Esophagus squamous epithelium (tissue), 5 donors: Measurements from ENCODE around the gene OR6Y1. TPM values are rescaled to one million over a fixed set of nuclear protein-coding genes. Genes with fewer than 3 reads are reported as not detected.

ENCODE experiments used
- DNase-seq: peaks from one replicate; lab custom pipeline; 2025; lab: John Stamatoyannopoulos, UW
- H3K27ac ChIP-seq, 4 donors: fragments of 200-600 bp; sonication (generic); one replicate each; pipeline ENCODE4 v1.5.1; 2016 to 2019; ENCODE audit warnings: mild to moderate bottlenecking in 1 of 4
- H3K27me3 ChIP-seq, 4 donors: fragments of 200-600 bp; sonication (generic); 1 replicate in 3 of 4; 2 replicates in 1 of 4; pipeline versions ENCODE4 v1.5.1 to v1.6.0; 2017 to 2021; ENCODE audit warnings: antibody characterized with exemption in 1 of 4
- H3K36me3 ChIP-seq, 3 donors: fragments of 200-600 bp; sonication (generic); one replicate each; pipeline ENCODE4 v1.5.1; 2016 to 2019
- H3K4me1 ChIP-seq, 3 donors: fragments of 200-600 bp; sonication (generic); one replicate each; pipeline ENCODE4 v1.5.1; 2017 to 2019
- H3K4me3 ChIP-seq, 4 donors: fragments of 200-600 bp; sonication (generic); 1 replicate in 3 of 4; 2 replicates in 1 of 4; pipeline ENCODE4 v1.5.1; 2016 to 2019; ENCODE audit warnings: mild to moderate bottlenecking in 2 of 4, moderate library complexity in 1 of 4
- H3K9me3 ChIP-seq, 3 donors: fragments of 200-600 bp; sonication (generic); one replicate each; pipeline ENCODE4 v1.5.1; 2016 to 2019
- POLR2A ChIP-seq, 4 donors: fragments of 450-650 bp; IDR thresholded peaks; one replicate each; pipeline ENCODE4 v1.6.1; 2017; ENCODE audit warnings: antibody characterized with exemption in 4 of 4, mild to moderate bottlenecking in 4 of 4, moderate library complexity in 3 of 4
- WGBS, 2 donors: methylation state at CpG; one replicate each; pipeline ENCODE4 v1.1.5; 2018; 5-methylcytosine and 5-hydroxymethylcytosine counted together
- intact Hi-C: fragments of 100-400 bp; cut with DNase I; formaldehyde crosslinking; loops from one replicate; pipeline ENCODE4 v1.15.0; 2022
- total RNA-seq, 4 donors: library from RNA; depleted of rRNA; stranded (reverse); fragments of >200 nt; gene quantifications; one replicate each; pipeline ENCODE4 v1.1.0, GENCODE V29; 2016
- TF ChIP-seq, protein P1 (sequence below), 6 experiments: fragments of 450-650 bp in 4 of 6; fragments of 200-600 bp in 2 of 6; sonication (generic) in 2 of 6; IDR thresholded peaks; one replicate each; pipeline ENCODE4 v1.5.1; 2016 to 2019; ENCODE audit warnings: antibody characterized with exemption in 6 of 6, mild to moderate bottlenecking in 4 of 6, moderate library complexity in 4 of 6
- donor health status: DM: yes; HTN: yes; CAD: no.

Gene OR6Y1
- not detected for total RNA-seq

- intact Hi-C loops = no loop called here
- Histone ChIP-seq H3K4me3 (no peak within 1 kb of the TSS), H3K27ac (no peak within 1 kb of the TSS), H3K36me3 (no peaks in the 10 kb centered on the region), H3K4me1 (no peaks in the 10 kb centered on the region), H3K9me3 (no peaks in the 10 kb centered on the region), H3K27me3 (no peaks in the 10 kb centered on the region)
- DNase-seq = no peak
- WGBS, 2 donors = 72 to 74% methylated on average over 3 of the region's 3 CpGs
- TF ChIP-seq POLR2A (IDR thresholded peaks at IDR 0.05) = no peak
- TF ChIP-seq, protein P1, sequence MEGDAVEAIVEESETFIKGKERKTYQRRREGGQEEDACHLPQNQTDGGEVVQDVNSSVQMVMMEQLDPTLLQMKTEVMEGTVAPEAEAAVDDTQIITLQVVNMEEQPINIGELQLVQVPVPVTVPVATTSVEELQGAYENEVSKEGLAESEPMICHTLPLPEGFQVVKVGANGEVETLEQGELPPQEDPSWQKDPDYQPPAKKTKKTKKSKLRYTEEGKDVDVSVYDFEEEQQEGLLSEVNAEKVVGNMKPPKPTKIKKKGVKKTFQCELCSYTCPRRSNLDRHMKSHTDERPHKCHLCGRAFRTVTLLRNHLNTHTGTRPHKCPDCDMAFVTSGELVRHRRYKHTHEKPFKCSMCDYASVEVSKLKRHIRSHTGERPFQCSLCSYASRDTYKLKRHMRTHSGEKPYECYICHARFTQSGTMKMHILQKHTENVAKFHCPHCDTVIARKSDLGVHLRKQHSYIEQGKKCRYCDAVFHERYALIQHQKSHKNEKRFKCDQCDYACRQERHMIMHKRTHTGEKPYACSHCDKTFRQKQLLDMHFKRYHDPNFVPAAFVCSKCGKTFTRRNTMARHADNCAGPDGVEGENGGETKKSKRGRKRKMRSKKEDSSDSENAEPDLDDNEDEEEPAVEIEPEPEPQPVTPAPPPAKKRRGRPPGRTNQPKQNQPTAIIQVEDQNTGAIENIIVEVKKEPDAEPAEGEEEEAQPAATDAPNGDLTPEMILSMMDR (IDR thresholded peaks at IDR 0.05) = no peak
Measured at GRCh38 chr1:158554352-158554751, at the start of gene OR6Y1. Gene OR6Y1, minus strand, starts transcription at chr1:158554405. Its CDS starts 6,300 bp downstream, at chr1:158548105.

- Histone ChIP-seq H3K4me1 (no peaks in the 10 kb centered on the region), H3K36me3 (no peaks in the 10 kb centered on the region), H3K4me3 (no peak overlapping the region), H3K27ac (no peak overlapping the region), H3K27me3 (no peaks in the 10 kb centered on the region), H3K9me3 (peaks cover 0 to 23% (median 3%) of the 10 kb centered on the region in 3 donors)
- WGBS, 2 donors = 90 to 91% methylated on average over 2 of the region's 2 CpGs
- no peak for TF ChIP-seq POLR2A (IDR thresholded peaks at IDR 0.05)
- TF ChIP-seq, protein P1 (IDR thresholded peaks at IDR 0.05) = no peak
- DNase-seq = no peak
- intact Hi-C loops = no loop called here
Measured at GRCh38 chr1:158600735-158601134, 46.5 kb upstream of the OR6Y1 start.

DNA sequence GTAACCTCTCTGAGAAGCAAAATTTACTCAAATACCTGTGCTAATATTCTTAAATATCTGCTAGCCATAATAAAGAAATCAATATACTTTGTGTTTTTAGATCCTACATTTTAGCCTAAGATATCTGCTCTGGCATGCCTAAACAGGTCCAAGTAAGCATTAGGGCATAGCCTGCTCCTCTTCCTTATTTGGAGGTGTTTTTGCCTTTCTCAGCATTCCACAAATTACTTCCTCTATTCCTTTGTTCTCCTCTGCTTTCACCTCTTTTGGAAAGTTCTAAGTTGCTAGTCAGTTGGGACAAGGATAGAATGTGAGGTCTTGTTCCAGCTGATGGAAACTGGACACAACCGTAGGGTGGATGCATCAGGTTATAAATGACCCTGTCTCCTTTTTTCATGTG is 32.7 kb upstream of the OR6Y1 start:
- Histone ChIP-seq H3K27ac (no peak overlapping the region), H3K9me3 (peaks cover 0 to 12% (median 6%) of the 10 kb centered on the region in 3 donors), H3K36me3 (no peaks in the 10 kb centered on the region), H3K4me1 (no peaks in the 10 kb centered on the region), H3K27me3 (no peaks in the 10 kb centered on the region), H3K4me3 (no peak overlapping the region)
- TF ChIP-seq, protein P1 (IDR thresholded peaks at IDR 0.05) = no peak
- TF ChIP-seq POLR2A (IDR thresholded peaks at IDR 0.05) = no peak
- WGBS, 2 donors = 60 to 91% methylated on average over 1 of the region's 1 CpG
- no peak for DNase-seq
- intact Hi-C loops = no loop called here

DNA sequence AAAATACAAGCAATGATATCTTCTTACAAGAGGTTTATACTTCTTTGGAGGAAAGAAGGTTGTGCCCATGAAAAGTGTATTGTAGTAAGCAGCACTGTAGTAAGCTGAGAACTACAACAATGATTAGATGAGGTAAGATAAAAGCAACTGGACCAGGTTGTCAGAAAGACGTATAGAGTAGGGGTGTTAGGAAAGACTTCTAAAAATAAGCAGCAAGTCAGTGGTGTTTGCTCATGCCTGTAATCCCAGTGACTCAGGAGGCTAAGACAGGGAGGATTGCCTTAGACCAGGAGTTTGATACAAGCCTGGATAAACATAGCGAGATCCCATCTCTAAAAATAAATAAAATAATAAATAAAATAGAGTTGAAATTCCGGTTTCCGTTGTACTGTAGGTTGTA is 29.8 kb upstream of the OR6Y1 start:
- Histone ChIP-seq H3K36me3 (no peaks in the 10 kb centered on the region), H3K9me3 (peaks cover 0 to 12% (median 6%) of the 10 kb centered on the region in 3 donors), H3K27me3 (no peaks in the 10 kb centered on the region), H3K4me1 (no peaks in the 10 kb centered on the region), H3K4me3 (no peak overlapping the region), H3K27ac (no peak overlapping the region)
- intact Hi-C loops = no loop called here
- no peak for DNase-seq
- WGBS, 2 donors = 43 to 54% methylated on average over 4 of the region's 4 CpGs
- TF ChIP-seq, protein P1 (IDR thresholded peaks at IDR 0.05) = no peak
- no peak for TF ChIP-seq POLR2A (IDR thresholded peaks at IDR 0.05)

GRCh38 chr1:158579733-158580132 is 25.5 kb upstream of the OR6Y1 start, which contains the start of gene OR10X1:
Gene OR10X1, minus strand, starts transcription at chr1:158579899. Its CDS starts 0 bp downstream, at chr1:158579899.
- Histone ChIP-seq H3K36me3 (no peaks in the 10 kb centered on the region), H3K27ac (no peak within 1 kb of the TSS), H3K4me1 (no peaks in the 10 kb centered on the region), H3K27me3 (no peaks in the 10 kb centered on the region), H3K4me3 (no peak within 1 kb of the TSS), H3K9me3 (no peaks in the 10 kb centered on the region)
- 42 to 63% methylated on average over 1 of the region's 1 CpG for WGBS, 2 donors
- TF ChIP-seq POLR2A (IDR thresholded peaks at IDR 0.05) = no peak
- TF ChIP-seq, protein P1 (IDR thresholded peaks at IDR 0.05) = no peak
- intact Hi-C loops = no loop called here
- no peak for DNase-seq
